Neural cell (in vitro differentiated cells): ENCODE results near the gene TRAF6. TPM values are rescaled to one million over a fixed set of nuclear protein-coding genes. Genes with fewer than 3 reads are reported as not detected.

Source experiments
- H2AFZ ChIP-seq: fragments of 200-600, 300-800 bp; sonication (generic), shearing (Covaris generic); 2 replicates; pipeline ENCODE4 v1.6.0; 2014; ENCODE audit warnings: low read depth, mild to moderate bottlenecking, antibody characterized with exemption, low read length, moderate library complexity
- H3F3A ChIP-seq: fragments of 200-600 bp; shearing (Covaris generic); 2 replicates; pipeline ENCODE4 v1.6.1; 2016; ENCODE audit warnings: mild to moderate bottlenecking, moderate library complexity, mixed read lengths, antibody characterized with exemption, low read length; ENCODE audit not compliant: insufficient read depth, poor library complexity, severe bottlenecking
- H3K27ac ChIP-seq: fragments of 200-600, 300-800 bp; sonication (generic), shearing (Covaris generic); 2 replicates; pipeline ENCODE4 v1.5.1; 2014; ENCODE audit warnings: mild to moderate bottlenecking, low read length, moderate library complexity
- H3K27me3 ChIP-seq: fragments of 300-800, 200-600 bp; sonication (generic), shearing (Covaris generic); 2 replicates; pipeline ENCODE4 v1.6.0; 2014; ENCODE audit warnings: mild to moderate bottlenecking, low read depth, low read length, moderate library complexity; ENCODE audit not compliant: insufficient read depth
- H3K36me3 ChIP-seq: fragments of 300-800, 200-600 bp; sonication (generic), shearing (Covaris generic); 2 replicates; pipeline ENCODE4 v1.5.1; 2014; ENCODE audit warnings: mild to moderate bottlenecking, antibody characterized with exemption, low read length, moderate library complexity; ENCODE audit not compliant: insufficient read depth
- H3K4me2 ChIP-seq: fragments of 300-800, 200-600 bp; sonication (generic), shearing (Covaris generic); 2 replicates; pipeline ENCODE4 v1.6.0; 2014; ENCODE audit warnings: mild to moderate bottlenecking, low read length
- H3K4me3 ChIP-seq: fragments of 300-800, 200-600 bp; sonication (generic), shearing (Covaris generic); 2 replicates; pipeline ENCODE4 v1.5.1; 2014; ENCODE audit warnings: mild to moderate bottlenecking, low read length, moderate library complexity
- H3K79me2 ChIP-seq: fragments of 200-600 bp; shearing (Covaris generic); replicated peaks from 2 replicates; pipeline ENCODE4 v1.6.0; 2014; ENCODE audit warnings: mild to moderate bottlenecking, low read length, moderate library complexity; ENCODE audit not compliant: insufficient read depth
- H3K9ac ChIP-seq: fragments of 300-800, 200-600 bp; sonication (generic), shearing (Covaris generic); 2 replicates; pipeline ENCODE4 v1.6.1; 2016; ENCODE audit warnings: mild to moderate bottlenecking, low read length, mixed read lengths
- H3K9me2 ChIP-seq: fragments of 200-600 bp; shearing (Covaris generic); 2 replicates; pipeline ENCODE4 v1.6.1; 2016; ENCODE audit warnings: mild to moderate bottlenecking, low read length, mixed read lengths; ENCODE audit not compliant: insufficient read depth
- H3K9me3 ChIP-seq: fragments of 200-600, 300-800 bp; sonication (generic), shearing (Covaris generic); 2 replicates; pipeline ENCODE4 v1.6.1; 2016; ENCODE audit warnings: mild to moderate bottlenecking, mixed run types, low read length, moderate library complexity, mixed read lengths
- H4K20me1 ChIP-seq: fragments of 200-600 bp; shearing (Covaris generic); 2 replicates; pipeline ENCODE4 v1.6.1; 2016; ENCODE audit warnings: mild to moderate bottlenecking, mixed run types; ENCODE audit not compliant: insufficient read depth
- CTCF ChIP-seq: fragments of 450-650 bp; IDR thresholded peaks from 2 replicates; pipeline ENCODE4 v1.5.1; 2014; ENCODE audit warnings: antibody characterized with exemption, mild to moderate bottlenecking, moderate library complexity; ENCODE audit not compliant: poor library complexity, severe bottlenecking
- EP300 ChIP-seq: fragments of 450-650 bp; conservative IDR thresholded peaks from 2 replicates; pipeline ENCODE4 v1.6.1; 2014; ENCODE audit warnings: antibody characterized with exemption, mild to moderate bottlenecking, moderate library complexity; ENCODE audit not compliant: poor library complexity, severe bottlenecking
- EZH2 ChIP-seq: fragments of 200-600, 300-800 bp; shearing (Covaris generic), sonication (generic); IDR thresholded peaks from 2 replicates; pipeline ENCODE4 v1.6.1; 2014; ENCODE audit warnings: antibody characterized with exemption, low read length, borderline replicate concordance, mild to moderate bottlenecking; ENCODE audit not compliant: insufficient read depth, poor library complexity, severe bottlenecking
- MXI1 ChIP-seq: fragments of 450-650 bp; conservative IDR thresholded peaks from 2 replicates; pipeline ENCODE4 v1.6.1; 2014; ENCODE audit warnings: antibody characterized with exemption, mild to moderate bottlenecking; ENCODE audit not compliant: poor library complexity, severe bottlenecking
- POLR2AphosphoS5 ChIP-seq: IDR thresholded peaks from 2 replicates; pipeline ENCODE4 v1.6.1; 2012
- RAD21 ChIP-seq: fragments of 450-650 bp; conservative IDR thresholded peaks from 2 replicates; pipeline ENCODE4 v1.6.1; 2014; ENCODE audit warnings: antibody characterized with exemption, mild to moderate bottlenecking, moderate library complexity
- REST ChIP-seq: IDR thresholded peaks from 2 replicates; pipeline ENCODE4 v1.6.1; 2012; ENCODE audit warnings: borderline replicate concordance
- SMC3 ChIP-seq: fragments of 450-650 bp; conservative IDR thresholded peaks from 2 replicates; pipeline ENCODE4 v1.6.1; 2014; ENCODE audit warnings: antibody characterized with exemption, mild to moderate bottlenecking, moderate library complexity; ENCODE audit not compliant: poor library complexity
- TAF1 ChIP-seq: IDR thresholded peaks from 2 replicates; pipeline ENCODE4 v1.6.1; 2012; ENCODE audit warnings: low read depth
- polyA plus RNA-seq: library from polyadenylated mRNA; depleted of rRNA; stranded (reverse); fragments of >200 nt; gene quantifications from 2 replicates; pipeline ENCODE4 v1.2.3, GENCODE V29; 2014

Gene TRAF6
- polyA plus RNA-seq, 1 donor from 2014 or later: 7.5 TPM

GRCh38 chr11:36501236-36501635 lies 8.8 kb downstream of the TRAF6 start:
- Histone ChIP-seq H3K27ac (no peak overlapping the region), H2AFZ (no peak overlapping the region), H3F3A (no peaks in the 10 kb centered on the region), H3K36me3 (peaks cover 8% of the 10 kb centered on the region), H3K9me3 (no peaks in the 10 kb centered on the region), H3K4me3 (no peak overlapping the region), H3K79me2 (no peaks in the 10 kb centered on the region), H3K9me2 (no peaks in the 10 kb centered on the region), H3K27me3 (no peaks in the 10 kb centered on the region), H3K4me2 (no peak overlapping the region), H3K9ac (no peak overlapping the region), H4K20me1 (no peaks in the 10 kb centered on the region)
- TF ChIP-seq EP300: no peak
- no peak for TF ChIP-seq SMC3
- TF ChIP-seq CTCF: no peak
- no peak for TF ChIP-seq POLR2AphosphoS5
- no peak for TF ChIP-seq MXI1
- TF ChIP-seq RAD21: no peak
- TF ChIP-seq TAF1: no peak
- no peak for TF ChIP-seq EZH2
- TF ChIP-seq REST: no peak

GRCh38 chr11:36500315-36500721 lies 9.8 kb downstream of the TRAF6 start:
- no peaks in the 10 kb centered on the region for H3K9me3 ChIP-seq
- H3K4me2 ChIP-seq: no peak overlapping the region
- no peak overlapping the region for H3K9ac ChIP-seq
- no peak overlapping the region for H3K4me3 ChIP-seq
- TF ChIP-seq EP300: no peak
- no peak for TF ChIP-seq CTCF
- no peak for TF ChIP-seq RAD21
- no peak for TF ChIP-seq TAF1
- no peak for TF ChIP-seq MXI1
- no peak for TF ChIP-seq EZH2
- TF ChIP-seq REST: no peak
- TF ChIP-seq POLR2AphosphoS5: no peak
- TF ChIP-seq SMC3: no peak
- no peaks in the 10 kb centered on the region for H3K9me2 ChIP-seq
- H3K27ac ChIP-seq: no peak overlapping the region
- no peaks in the 10 kb centered on the region for H3F3A ChIP-seq
- H4K20me1 ChIP-seq: no peaks in the 10 kb centered on the region
- H3K36me3 ChIP-seq: peaks cover 8% of the 10 kb centered on the region
- no peaks in the 10 kb centered on the region for H3K27me3 ChIP-seq
- no peak overlapping the region for H2AFZ ChIP-seq
- H3K79me2 ChIP-seq: no peaks in the 10 kb centered on the region
